Activated CD8-positive, alpha-beta memory T cell treated with anti-CD3 and anti-CD28 coated beads for 48 hours (primary cell): Measurements from ENCODE around the gene ZNF629.

ENCODE experiments used
- DNase-seq, 3 experiments: peaks; one replicate each; pipeline ENCODE4 v3.0.0-alpha.2; 2020; ENCODE audit warnings: low read depth in 2 of 3, low spot score in 2 of 3

The ZNF629 gene

GRCh38 chr16:30748634-30749445 lies 38.2 kb downstream of the ZNF629 start:
- DNase-seq = no peak

GRCh38 chr16:30747799-30748633 lies 39.0 kb downstream of the ZNF629 start, which contains the start of gene PHKG2:
Gene PHKG2, plus strand, starts transcription at chr16:30748425. Its CDS starts 396 bp downstream, at chr16:30748821.
- peak; percentile 84 to 94 (median 93) for DNase-seq

- DNase-seq = no peak
Observed at GRCh38 chr16:30747331-30747730, 39.7 kb downstream of the ZNF629 start.

- DNase-seq = no peak
Observed at GRCh38 chr16:30746638-30747175, 40.3 kb downstream of the ZNF629 start.

GRCh38 chr16:30745082-30745481 lies 41.9 kb downstream of the ZNF629 start:
- no peak for DNase-seq

- no peak for DNase-seq
Observed at GRCh38 chr16:30744183-30744582, 42.8 kb downstream of the ZNF629 start.

- no peak for DNase-seq
Observed at GRCh38 chr16:30743716-30744115, 43.3 kb downstream of the ZNF629 start.

- no peak for DNase-seq
Observed at GRCh38 chr16:30741461-30741914, 45.5 kb downstream of the ZNF629 start.

- no peak for DNase-seq
Observed at GRCh38 chr16:30740364-30741251, 46.4 kb downstream of the ZNF629 start.

GRCh38 chr16:30738984-30739951 lies 47.7 kb downstream of the ZNF629 start:
- DNase-seq = no peak

- no peak for DNase-seq
Observed at GRCh38 chr16:30737794-30738648, 49.0 kb downstream of the ZNF629 start.

GRCh38 chr16:30736995-30737793 lies 49.8 kb downstream of the ZNF629 start:
- DNase-seq = no peak

- DNase-seq = no peak
Observed at GRCh38 chr16:30731411-30731810, 55.6 kb downstream of the ZNF629 start.

- DNase-seq = no peak
Observed at GRCh38 chr16:30728899-30729672, 57.9 kb downstream of the ZNF629 start.
